Testis (tissue), 3 donors: ENCODE data around the gene TENT5C. TPM values are rescaled to one million over a fixed set of nuclear protein-coding genes. Genes with fewer than 3 reads are reported as not detected.

Experiments used
- DNase-seq: peaks from one replicate; pipeline ENCODE4 v3.0.0-alpha.2; 2019
- H3K27ac ChIP-seq, 2 donors: fragments of 200-600 bp; sonication (generic); one replicate each; pipeline ENCODE4 v1.5.1; 2019
- H3K27me3 ChIP-seq: fragments of 200-600 bp; sonication (generic); one replicate; pipeline ENCODE4 v1.5.1; 2019
- H3K36me3 ChIP-seq: fragments of 200-600 bp; sonication (generic); one replicate; pipeline ENCODE4 v1.5.1; 2017; ENCODE audit warnings: low read depth; ENCODE audit errors: missing control alignments
- H3K4me1 ChIP-seq: fragments of 200-600 bp; sonication (generic); one replicate; pipeline ENCODE4 v1.5.1; 2019
- H3K4me3 ChIP-seq, 2 donors: fragments of 200-600 bp; sonication (generic); one replicate each; pipeline ENCODE4 v1.5.1; 2017 to 2019
- H3K9me3 ChIP-seq: fragments of 200-600 bp; sonication (generic); one replicate; pipeline ENCODE4 v1.5.1; 2017
- POLR2A ChIP-seq: fragments of 450-650 bp; IDR thresholded peaks from one replicate; pipeline ENCODE4 v1.6.1; 2017; ENCODE audit warnings: antibody characterized with exemption, mild to moderate bottlenecking, moderate library complexity
- whole genome bisulfite sequencing, 2 donors: methylation state at CpG; one replicate each; pipeline ENCODE4 v1.1.5; 2018; 5-methylcytosine and 5-hydroxymethylcytosine counted together
- intact Hi-C: fragments of 100-400 bp; cut with DNase I; formaldehyde crosslinking; loops from one replicate; pipeline ENCODE4 v1.15.1; 2023; ENCODE audit warnings: low total_unique reads
- polyA plus RNA-seq: library from polyadenylated mRNA; stranded (reverse); fragments of 350-450 nt; fragmentation: Illumina TruSeq; extraction: RNeasy Lipid Tissue Mini Kit (QIAGEN cat#74804); gene quantifications from one replicate; pipeline ENCODE4 v1.2.3, GENCODE V29; 2014; ENCODE audit warnings: low read depth, low replicate concordance; ENCODE audit not compliant: insufficient read depth
- total RNA-seq, 2 donors: library from RNA; depleted of rRNA; stranded (reverse); fragments of >200 nt; gene quantifications; one replicate each; pipeline ENCODE4 v1.2.3, GENCODE V29; 2016
- TF ChIP-seq, protein P1 (sequence below), 3 experiments: fragments of 450-650 bp in 2 of 3; fragments of 200-600 bp in 1 of 3; sonication (generic) in 1 of 3; IDR thresholded peaks; one replicate each; pipeline ENCODE4 v1.5.1; 2016 to 2019; ENCODE audit warnings: antibody characterized with exemption in 3 of 3, mild to moderate bottlenecking in 2 of 3, moderate library complexity in 1 of 3

The TENT5C gene
- total and polyA plus RNA-seq, 3 donors from 2014 or later = 38.4 to 72.4 (median 67.3) TPM

DNA sequence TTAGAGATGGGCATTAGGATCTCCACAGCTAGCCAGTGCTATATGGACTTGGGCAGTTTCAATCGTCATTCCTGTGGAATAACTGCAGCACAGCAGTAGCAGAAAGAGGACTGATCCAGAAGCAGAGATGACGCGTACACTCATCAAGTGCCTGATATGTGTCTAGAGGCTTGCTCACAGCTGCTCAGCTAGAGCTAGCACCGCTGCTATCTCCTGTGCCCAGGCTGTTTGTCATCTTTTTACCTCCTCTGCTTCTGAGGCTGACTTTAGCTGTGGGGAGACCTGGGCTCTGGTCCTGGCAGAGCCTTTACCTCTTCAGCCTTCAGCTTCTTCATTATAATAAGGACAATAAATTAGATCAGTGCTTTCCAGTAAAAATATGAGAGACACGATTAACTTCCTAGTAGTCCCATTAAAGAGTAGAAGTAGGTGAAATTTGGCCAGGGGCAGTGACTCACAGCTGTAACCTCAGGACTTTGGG is 5.3 kb downstream of the TENT5C start:
- 70 to 75% methylated on average over 5 of the region's 5 CpGs for WGBS, 2 donors
- peaks cover 42% of the 10 kb centered on the region for H3K4me1 ChIP-seq
- H3K36me3 ChIP-seq = no peaks in the 10 kb centered on the region
- TF ChIP-seq, protein P1, sequence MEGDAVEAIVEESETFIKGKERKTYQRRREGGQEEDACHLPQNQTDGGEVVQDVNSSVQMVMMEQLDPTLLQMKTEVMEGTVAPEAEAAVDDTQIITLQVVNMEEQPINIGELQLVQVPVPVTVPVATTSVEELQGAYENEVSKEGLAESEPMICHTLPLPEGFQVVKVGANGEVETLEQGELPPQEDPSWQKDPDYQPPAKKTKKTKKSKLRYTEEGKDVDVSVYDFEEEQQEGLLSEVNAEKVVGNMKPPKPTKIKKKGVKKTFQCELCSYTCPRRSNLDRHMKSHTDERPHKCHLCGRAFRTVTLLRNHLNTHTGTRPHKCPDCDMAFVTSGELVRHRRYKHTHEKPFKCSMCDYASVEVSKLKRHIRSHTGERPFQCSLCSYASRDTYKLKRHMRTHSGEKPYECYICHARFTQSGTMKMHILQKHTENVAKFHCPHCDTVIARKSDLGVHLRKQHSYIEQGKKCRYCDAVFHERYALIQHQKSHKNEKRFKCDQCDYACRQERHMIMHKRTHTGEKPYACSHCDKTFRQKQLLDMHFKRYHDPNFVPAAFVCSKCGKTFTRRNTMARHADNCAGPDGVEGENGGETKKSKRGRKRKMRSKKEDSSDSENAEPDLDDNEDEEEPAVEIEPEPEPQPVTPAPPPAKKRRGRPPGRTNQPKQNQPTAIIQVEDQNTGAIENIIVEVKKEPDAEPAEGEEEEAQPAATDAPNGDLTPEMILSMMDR (IDR thresholded peaks at IDR 0.05) = no peak
- TF ChIP-seq POLR2A = no peak
- H3K4me3 ChIP-seq = no peak overlapping the region
- H3K27me3 ChIP-seq = no peaks in the 10 kb centered on the region
- no peaks in the 10 kb centered on the region for H3K9me3 ChIP-seq
- intact Hi-C loops = no loop called here
- DNase-seq = no peak
- peak overlapping the region in 1 of 2 donors; percentile 11 for H3K27ac ChIP-seq

DNA sequence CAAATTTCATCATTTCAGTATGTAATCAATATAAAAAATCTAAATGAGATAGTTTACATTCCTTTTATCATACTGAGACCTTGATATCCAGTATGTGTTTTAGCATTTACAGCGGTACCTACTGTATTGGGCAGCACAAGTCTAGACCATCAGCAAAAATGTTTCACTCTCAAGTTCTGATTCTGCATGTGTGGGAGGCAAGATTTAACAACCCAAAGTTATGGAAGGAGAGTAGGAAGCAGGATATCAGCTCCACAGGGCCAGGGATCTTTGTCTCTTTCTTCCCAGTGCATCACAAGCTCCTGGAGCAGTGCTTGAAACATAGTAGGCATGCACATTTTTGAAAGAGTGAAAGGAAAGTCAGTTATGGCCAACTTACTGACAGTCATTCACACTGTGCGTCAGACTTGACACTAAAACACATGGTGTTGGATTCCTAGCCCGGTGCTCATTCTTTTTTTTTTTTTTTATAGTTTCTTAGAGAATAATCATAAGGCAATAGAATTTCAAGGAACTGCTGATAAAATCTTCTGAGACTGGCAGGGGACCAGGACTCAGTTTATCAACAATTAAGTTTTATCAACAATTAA is 6.1 kb downstream of the TENT5C start:
- Histone ChIP-seq H3K36me3 (no peaks in the 10 kb centered on the region), H3K4me3 (no peak overlapping the region), H3K9me3 (no peaks in the 10 kb centered on the region), H3K4me1 (peaks cover 41% of the 10 kb centered on the region), H3K27ac (no peak overlapping the region), H3K27me3 (no peaks in the 10 kb centered on the region)
- DNase-seq = no peak
- TF ChIP-seq, protein P1 (IDR thresholded peaks at IDR 0.05) = no peak
- TF ChIP-seq POLR2A = no peak
- intact Hi-C loops = no loop called here
- 69 to 70% methylated on average over 3 of the region's 3 CpGs for WGBS, 2 donors

DNA sequence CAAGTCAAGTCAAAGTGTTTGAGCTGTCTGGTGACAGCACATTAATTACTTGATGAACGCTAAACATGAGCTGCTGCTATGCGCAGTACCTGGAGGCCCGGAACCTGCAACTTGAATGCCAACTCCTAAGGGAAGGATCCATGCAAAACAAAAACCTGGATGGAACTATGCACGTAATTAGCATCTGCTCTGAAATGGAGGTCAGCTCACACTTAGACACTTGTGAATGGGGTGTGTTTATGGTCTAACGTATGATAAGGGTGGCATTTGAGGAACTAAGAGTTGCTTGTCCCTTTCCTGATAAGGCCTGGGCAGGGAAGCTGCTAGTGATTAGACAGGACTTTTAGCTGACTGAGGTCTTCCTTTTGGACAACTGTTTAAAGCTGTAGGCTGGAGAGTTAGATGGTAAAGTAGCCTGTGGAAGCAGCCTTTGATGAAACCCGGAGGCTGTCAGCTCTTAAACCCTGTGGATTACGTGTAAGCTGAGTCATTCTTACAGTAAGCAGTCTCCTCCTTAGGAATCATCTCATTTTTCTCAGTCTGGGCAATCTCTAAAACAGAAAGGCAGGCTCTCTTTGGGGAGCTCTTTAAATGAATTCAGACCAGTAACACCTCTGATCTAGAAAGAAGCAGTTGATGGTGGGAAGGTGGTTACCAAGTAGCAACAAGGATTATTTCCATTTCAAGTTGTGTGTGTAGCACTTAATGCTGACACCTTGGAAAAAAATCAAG is 6.8 kb downstream of the TENT5C start:
- no peak for TF ChIP-seq POLR2A
- TF ChIP-seq, protein P1 (IDR thresholded peaks at IDR 0.05) = no peak
- no peak overlapping the region for H3K27ac ChIP-seq
- no peak for DNase-seq
- H3K9me3 ChIP-seq = no peaks in the 10 kb centered on the region
- no peaks in the 10 kb centered on the region for H3K27me3 ChIP-seq
- peaks cover 34% of the 10 kb centered on the region for H3K4me1 ChIP-seq
- intact Hi-C loops = no loop called here
- no peak overlapping the region for H3K4me3 ChIP-seq
- 45 to 77% methylated on average over 7 of the region's 7 CpGs for WGBS, 2 donors
- no peaks in the 10 kb centered on the region for H3K36me3 ChIP-seq

DNA sequence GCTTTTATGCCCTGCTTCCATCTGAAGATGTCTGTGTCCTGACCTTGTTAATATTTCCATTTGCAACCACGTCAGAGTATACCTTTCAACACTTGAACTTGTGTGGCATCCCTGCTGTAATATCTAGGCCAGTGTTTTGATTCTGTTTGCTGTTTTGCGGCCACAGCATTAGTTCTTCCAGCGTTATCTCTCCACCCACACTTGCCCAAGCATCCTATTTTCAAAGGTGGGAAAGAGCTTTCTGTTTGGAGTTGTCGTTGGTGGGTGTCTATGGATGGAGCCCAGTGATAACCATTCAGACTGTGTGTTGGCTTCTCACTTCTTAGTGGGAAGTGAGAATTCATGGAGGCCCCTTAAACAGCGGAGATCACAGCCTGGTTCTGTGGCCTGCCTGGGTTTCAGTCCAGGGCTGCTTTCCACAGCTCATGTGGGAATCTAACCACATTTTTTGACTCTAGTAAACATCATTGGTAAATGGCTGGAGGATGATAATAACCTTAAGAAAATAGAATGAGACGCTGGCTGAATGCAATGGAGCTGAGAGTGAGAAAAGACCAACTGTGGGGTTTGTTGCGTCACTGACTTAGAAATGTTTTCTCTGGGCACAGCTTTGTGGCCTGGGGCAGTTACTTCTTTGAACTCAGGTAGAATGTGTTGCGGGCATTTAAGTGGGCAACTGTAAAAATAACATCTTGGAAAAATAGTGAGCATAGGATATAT is 7.6 kb downstream of the TENT5C start:
- DNase-seq = no peak
- intact Hi-C loops = no loop called here

More for the DNA sequence above, 7.6 kb downstream of the TENT5C start:
- Histone ChIP-seq H3K4me1 (peaks cover 33% of the 10 kb centered on the region), H3K36me3 (no peaks in the 10 kb centered on the region), H3K27ac (no peak overlapping the region), H3K4me3 (no peak overlapping the region), H3K27me3 (no peaks in the 10 kb centered on the region), H3K9me3 (no peaks in the 10 kb centered on the region)
- no peak for TF ChIP-seq POLR2A
- TF ChIP-seq, protein P1 (IDR thresholded peaks at IDR 0.05) = no peak
- 71 to 72% methylated on average over 8 of the region's 8 CpGs for WGBS, 2 donors
